HG03558 (cell line): ENCODE results near the gene P4HTM.

Source experiments
- ATAC-seq: cut with Tn5 transposase; IDR thresholded peaks from one replicate; pipeline ENCODE4 v1.9.1; 2021; ENCODE audit warnings: moderate number of reproducible peaks; ENCODE audit not compliant: unreplicated experiment; ENCODE audit errors: extremely low read depth

Gene P4HTM

GRCh38 chr3:48983096-48983495 is 6.9 kb upstream of the P4HTM start:
- no peak for ATAC-seq

GRCh38 chr3:48984663-48985062 is 5.4 kb upstream of the P4HTM start:
- no peak for ATAC-seq

- ATAC-seq = no peak
Measured at GRCh38 chr3:48985831-48986376, 4.1 kb upstream of the P4HTM start.

DNA sequence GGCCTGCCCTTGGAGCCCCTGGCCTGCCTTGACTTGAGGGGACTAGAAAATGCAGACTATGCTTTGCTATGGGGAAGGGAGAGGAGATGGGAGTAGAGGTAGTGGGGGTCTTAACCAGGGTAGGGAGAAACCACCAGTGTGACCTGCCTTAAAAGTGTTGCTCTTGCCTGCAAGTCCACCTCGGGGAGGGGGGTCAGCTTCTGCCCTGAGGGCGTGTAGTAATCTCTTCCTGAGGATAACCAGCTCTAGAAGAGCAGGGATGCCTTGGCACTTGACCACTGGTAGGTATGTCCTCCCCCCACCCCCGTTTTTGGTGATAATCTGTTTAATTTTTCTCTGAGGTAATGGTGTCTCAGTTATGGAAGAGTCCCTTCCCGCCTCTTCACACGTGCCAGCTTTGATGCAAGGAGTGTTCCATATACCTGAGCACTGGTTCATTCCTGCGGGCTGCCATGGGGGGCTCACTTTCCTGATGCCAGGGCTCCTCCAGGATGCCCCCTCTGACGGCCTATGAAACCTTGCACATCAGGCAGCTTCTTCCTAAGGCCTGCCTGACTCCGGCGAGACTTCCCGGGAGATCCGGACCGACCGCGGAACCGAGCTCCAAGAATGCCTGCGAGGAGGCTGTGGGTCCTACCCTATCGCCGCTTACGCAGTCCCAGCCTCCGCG is 780 bp upstream of the P4HTM start:
- ATAC-seq = no peak

- no peak for ATAC-seq
Measured at GRCh38 chr3:48990636-48991469, 812 bp downstream of the P4HTM start.

DNA sequence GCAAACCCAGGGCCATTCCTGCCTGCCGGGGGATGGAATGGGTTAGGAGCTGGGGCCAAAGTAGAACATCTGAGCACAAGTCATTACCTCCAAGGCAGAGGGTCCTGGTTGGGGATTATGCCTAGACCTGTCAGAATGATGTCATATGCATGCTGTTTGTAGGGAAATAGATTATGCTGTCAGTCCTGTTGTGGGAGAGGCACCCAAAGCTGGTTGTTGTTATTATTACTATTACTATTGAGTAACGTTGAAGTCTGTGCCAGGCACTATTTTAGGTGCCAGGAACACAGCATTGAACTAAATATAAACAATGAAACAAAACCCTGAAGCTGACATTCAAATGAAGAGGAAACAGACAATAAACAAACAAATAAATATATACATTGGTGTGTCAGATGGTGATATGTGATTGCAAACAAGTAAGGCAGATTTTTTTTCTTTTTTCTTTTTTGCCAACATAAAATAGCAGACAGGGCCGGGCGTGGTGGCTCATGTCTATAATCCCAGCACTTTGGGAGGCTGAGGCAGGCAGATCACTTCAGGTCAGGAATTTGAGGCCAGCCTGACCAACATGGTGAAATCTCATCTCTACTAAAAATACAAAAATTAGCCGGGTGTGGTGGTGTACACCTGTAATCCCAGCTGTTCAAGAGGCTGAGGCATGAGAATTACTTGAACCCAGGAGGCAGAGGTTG is 2.0 kb downstream of the P4HTM start:
- ATAC-seq = no peak

- ATAC-seq = no peak
Measured at GRCh38 chr3:48993834-48994233, 3.8 kb downstream of the P4HTM start.

DNA sequence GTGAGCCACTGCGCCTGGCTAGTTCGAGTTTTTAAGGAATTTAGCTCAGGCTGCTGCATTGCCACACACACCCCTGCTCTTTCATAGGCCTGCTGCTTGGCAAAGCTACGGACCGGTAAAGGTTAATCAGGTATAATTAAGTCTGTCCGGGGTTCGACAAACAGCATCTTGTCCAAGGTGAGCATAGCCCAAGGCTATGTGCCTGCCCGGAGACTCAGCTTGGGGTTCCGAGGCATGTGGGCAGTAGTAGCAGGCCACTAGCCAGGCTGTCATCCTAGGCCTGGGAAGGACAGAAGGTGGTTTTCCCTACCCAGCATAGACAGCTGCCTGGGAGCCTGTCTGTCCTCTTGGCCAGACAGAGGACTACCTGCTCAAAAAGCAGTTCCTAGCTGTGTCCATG is 6.6 kb downstream of the P4HTM start:
- ATAC-seq = no peak

DNA sequence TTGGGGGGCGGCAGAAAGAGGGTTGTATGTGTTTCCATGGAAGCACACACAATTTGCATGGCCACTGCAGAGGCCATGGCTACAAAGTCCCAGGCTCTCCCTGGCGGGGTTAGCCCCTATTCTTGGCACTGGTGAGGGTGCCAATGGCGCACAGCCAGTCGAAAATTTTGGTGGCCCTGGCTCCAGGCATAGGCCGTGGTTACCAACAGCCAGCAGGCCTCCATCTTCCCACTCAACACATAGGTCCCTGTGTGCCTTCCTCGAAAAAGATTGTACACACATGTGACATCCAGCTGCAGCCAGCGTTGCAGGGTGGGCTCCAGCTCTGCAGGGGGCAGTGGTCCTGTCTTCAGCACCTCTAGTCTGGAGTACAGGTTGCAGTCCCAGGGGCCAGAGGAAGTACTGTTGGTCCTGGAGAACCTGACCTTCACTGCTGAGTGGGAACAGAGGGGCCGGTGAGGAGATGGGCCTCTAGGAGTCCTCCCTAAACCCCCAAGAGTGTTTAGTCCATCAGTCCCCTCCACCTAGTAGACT is 7.1 kb downstream of the P4HTM start:
- ATAC-seq = no peak

DNA sequence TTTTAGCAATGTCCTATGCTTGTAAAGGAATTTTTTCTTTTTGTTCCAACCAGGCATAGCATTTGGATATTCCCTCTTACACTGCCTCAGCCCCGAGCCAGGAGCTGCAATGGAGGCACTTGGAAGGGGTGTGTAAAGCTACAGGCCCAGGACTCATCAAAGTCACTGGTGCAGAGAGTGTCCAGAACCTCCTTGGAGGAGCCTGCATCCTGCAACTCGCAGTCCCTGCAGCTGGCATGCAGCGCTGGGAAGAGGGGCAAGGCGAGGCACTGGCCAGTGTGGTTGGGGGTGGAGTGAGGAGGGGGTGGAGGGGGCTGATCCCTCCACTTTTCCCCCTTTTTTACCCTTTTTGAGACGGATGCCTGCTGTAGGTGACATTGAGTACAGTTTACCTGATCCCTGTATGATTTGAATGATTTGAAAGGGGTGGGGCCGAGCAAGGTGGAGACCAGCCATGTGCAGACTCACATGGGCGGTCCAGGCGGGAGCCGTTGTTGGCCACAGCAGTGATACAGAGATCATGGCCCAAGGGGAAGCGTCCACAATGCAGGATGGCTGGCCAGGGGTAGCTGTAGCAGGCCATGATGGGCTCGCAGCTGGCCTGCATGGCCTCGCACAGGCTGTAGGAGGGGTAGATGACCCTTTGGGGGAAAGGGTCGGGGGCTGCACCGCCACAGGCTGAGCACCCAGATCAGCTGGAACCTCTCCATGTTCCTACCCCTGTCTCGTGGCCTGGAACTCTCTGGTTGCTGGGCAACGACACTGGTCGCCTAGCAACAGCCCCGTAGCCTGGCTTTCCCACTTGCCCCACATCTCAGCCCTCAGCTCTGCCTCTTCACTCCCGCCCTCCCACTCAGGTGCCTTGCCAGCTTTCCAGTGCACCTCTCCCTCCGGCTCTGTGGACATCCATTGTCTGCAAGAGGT is 7.9 kb downstream of the P4HTM start:
- no peak for ATAC-seq

DNA sequence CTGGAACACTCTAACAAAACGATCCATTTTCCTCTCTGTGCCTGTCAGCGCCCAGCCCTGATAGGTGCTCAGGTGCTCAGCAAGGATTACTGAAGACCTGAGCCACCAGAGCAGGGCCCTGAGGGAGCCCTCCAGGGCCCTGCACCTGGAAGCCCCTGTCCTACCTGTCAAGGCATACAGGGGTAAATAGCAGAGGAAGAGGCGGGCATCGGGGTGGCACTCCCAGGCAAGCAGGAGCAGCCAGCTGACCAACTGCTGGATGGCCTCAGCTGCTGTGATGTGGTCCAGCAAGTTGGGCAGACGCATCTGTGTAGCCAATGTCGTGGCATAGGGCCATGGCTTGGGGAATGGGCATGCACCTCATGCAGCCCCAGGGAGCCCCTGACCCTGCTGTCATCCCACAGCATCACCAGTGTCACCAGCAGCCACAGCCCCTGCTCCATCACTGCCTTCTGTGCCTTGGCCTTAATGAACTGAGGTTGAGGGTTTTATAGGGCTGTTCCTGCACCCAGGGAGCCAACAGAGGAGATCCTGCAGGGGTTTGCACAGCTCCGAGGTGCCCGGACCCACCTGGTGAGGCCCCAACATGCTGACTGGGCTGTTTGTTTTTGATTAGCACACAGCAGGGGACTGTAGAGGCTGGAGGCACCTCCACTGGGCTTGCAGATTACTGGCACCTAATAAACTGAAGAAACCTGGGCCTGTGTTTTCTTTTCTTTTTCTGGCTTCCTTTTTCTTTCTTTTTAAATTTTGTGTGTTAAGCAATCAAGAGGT is 9.2 kb downstream of the P4HTM start:
- no peak for ATAC-seq

GRCh38 chr3:49001155-49001554 is 11.1 kb downstream of the P4HTM start:
- ATAC-seq = no peak

DNA sequence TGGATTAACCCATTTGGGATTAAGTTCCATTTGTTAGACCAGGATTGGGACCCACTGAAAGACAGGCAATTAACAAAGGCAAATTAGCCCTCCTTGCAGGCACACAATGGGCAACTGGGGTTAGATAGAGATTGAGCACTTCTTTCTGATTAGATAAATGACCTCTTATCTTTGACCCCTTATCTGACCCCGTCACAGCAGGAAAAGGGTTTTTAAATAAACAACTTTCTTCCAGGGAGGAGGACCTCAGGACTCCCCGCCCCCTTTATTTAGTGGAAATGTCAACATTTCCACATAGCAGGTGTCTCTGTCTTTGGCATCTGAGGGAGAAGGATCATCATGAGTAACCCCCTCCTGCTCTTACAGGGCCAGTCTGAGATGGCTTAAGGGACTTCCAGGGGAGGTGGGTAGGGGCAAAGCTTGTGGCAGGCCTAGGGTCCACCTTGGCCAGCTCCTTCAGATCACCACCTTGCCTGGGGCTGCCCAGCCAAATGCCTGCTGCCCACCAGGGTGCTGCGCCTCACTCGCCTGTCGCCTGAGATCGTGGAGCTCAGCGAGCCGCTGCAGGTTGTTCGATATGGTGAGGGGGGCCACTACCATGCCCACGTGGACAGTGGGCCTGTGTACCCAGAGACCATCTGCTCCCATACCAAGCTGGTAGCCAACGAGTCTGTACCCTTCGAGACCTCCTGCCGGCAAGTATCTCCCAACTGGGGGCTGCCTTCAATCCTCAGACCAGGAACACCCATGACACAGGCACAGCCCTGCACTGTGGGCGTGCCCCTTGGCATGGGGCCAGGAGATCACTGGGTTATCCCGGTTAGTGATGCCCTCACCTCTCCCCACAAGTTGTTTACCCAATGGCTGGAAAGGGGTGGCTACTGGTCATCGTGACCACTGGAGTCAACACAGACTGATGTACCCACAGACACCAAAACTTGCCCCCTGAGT is 14.6 kb downstream of the P4HTM start:
- no peak for ATAC-seq

DNA sequence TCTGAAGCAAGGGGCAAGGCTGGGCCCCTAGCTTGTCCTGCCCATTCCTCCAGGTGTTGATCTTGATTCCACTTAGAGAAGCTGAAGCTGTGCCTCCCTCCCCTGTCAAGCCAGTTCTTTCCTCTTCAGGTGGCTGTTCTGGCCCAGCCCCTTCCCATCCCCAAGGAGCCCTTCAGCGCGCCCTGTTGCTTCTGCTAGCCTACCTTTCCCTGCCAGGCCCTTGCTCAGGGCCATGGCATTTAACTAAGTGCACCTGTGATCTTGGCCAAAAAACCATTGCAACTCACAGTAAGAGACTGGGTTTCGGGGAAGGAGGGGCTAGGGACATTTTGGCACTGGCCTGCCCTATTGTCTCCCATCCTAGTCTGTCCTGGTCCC is 15.3 kb downstream of the P4HTM start:
- no peak for ATAC-seq

- ATAC-seq = no peak
Measured at GRCh38 chr3:49005998-49006397, 16.0 kb downstream of the P4HTM start.

- no peak for ATAC-seq
Measured at GRCh38 chr3:49006408-49007067, 16.5 kb downstream of the P4HTM start.

DNA sequence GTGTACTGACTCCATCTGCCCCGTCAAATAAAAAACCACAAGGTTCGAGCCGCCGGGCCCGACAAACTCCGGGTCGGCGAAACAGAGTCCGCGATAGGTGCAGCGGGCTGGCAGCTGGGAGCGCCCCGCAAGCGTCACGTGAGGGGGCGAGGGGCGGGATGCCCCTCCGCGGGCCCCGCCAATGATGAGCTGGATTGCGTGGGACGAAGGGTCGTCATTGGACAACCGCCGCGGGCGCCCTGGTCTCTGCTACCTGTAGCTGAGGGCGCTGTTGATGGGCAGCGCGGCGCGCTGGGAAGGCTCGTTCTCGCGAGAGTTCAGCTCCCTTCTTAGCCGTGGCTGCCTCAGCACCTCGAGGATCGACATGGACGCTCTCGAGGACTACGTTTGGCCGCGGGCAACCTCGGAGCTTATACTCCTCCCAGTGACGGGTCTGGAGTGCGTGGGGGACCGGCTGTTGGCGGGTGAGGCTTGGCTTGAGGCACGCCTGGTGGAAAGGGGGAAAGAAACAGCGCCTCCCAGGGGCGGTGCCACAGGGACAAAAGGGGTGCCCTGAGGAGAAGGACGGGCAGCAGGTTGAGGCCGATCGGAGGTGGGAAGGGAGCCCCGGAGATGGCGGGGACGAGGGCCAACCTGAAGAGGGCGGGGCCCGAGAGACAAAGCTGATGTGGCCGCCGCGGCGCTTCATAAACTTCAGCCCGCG is 17.2 kb downstream of the P4HTM start, which contains the start of gene WDR6:
Gene WDR6, plus strand, starts transcription at position 324 of the 703 bp plus-strand sequence. Its CDS starts 41 bp downstream, at position 365.
- ATAC-seq = peak; percentile 81
